ENCODE measurements around the gene AKT2.

The AKT2 gene

DNA sequence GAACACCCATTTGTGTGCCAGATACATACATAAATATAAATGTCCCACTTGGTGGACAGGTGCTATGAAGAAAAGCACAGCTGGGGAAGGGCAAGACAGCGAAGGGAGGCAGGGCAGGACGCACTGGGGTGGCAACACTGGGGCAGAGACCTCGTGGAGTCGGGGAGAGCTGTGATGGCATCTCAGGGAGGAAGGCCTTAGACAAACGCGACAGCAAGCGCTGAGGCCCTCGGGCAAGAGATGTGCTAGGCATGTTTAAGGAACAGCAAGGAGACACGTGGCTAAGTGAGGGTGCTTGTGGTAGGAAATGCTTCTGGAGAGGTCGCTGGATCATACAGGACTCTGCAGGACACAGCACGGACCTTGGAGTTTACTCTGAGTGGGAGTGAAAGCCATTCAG is 35.4 kb downstream of the AKT2 start:
- DNase-seq, result no peak

DNA sequence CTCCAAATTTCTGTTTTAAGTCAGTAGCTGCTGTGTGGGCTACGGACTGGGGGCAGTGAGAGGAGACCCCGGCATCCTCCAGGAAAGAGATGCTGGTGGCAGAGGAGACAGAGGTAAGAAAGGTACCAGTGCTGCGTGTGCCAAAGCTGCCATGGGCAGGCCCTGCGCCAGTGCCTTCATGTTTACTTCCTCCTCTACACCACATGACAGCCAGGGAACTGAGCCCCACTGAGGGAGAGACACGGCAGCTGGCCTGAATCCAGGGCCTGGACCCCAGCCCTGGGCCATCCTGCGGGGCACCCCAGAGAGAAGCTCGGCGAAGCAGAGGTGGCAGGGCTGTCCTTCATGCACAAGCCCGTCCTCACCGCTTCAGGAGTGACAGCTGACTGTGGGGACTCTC is 35.9 kb downstream of the AKT2 start:
- DNase-seq, result no peak

DNA sequence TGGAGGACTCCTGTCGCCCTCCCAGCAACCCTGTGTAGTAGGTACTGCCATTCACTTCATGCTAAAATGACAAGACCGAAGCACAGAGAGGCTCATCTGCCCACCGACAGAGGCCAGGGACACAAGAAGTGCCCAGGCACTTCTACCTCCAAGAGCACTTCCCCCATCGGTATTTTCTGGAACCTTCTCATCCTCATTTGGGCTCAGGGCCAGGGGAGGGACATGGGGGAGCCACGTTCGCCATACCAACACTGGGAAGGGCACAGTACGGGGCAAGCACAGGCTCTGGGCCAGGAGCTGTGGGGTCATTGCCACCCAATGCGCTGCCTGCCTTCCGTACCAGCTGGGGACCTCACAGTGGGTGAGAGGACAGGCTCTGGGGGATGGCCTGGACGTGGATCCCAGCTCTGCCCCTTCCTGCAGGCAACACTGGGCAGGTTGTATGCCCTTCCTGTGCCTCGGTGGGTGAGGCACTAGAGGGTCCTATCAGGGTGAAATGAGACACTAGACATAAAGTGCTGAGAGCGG is 37.3 kb downstream of the AKT2 start:
- DNase-seq, result no peak

DNA sequence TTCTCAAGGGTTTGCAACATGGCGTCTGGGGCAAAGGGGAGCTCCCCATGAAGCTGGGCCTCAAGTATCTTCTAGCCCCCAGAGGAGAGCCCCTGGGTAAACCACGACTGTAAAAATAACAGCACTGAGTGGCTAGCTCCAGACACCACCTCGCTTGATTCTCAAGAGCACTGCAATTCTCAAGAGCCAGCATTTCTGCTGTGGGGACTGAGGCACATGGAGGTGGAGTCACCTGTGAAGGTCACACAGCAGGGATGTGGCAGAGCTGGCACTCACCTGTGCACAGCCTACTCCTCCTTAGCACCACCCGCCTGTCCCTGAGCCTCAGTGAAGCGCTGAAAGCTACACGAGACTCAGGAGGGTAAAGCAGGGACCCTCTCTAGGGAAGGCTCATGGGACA is 38.0 kb downstream of the AKT2 start:
- no peak for DNase-seq

DNA sequence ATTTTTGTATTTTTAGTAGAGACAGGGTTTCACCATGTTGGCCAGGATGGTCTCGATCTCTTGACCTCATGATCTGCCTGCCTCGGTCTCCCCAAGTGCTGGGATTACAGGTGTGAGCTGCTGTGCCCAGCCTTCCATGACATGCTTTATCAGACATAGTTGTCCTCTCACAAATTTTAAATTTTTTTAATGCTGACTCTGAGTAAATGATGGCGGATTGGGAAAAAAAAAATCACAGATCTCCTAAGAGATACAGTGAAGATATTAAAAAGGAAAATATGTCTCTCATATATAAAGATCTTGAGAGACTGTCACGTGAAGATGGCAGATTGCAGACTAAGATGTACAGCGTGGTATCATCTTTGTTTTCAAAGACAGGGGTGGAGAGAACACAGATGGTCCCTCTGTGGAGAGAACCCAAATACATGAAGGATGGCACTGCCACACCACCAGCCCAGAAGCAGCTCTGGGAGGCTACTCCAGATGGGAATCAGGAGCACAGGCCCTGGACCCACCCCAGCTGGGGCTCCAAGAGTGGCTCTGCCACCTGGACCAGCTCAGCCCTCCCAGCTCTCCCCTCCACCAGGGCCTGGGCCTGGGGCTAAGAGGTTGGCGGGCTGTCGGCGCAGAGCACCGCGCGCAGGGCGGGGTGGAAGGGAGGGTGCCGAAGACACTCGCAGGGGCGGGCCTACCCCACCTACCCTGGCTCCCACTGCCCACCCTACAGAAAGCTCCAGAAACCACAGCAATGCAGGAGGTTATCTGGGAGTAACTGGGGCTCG is 38.7 kb downstream of the AKT2 start:
- no peak for DNase-seq

DNA sequence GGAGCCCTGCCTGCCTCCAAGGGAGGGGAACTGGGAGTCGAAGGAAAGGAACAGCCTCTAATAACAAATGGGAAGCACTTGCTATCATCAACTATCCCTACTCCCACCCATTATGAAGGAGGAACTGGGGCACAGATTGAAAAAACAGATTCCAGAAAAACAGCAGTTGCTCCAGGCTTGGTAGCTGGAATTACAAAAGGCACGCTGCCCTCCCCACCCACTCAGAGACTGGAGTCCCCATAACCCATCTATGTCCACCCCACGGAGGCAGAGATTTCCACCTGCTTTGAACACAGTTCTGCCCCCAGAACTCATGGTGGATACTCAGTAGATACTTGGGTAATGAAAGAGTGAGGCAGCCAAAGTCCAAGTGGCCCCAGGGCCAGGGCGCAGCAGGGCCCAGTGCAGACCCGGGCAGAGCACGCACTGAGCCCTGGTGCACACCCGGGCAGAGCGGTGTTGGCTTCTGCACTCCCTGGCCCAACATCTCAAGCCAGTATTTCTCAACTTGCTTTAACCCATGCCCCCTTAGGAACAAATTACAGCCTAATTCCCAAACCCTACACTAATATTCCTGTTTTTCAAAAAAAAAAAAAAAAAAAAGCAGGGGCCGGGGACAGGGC is 39.5 kb downstream of the AKT2 start:
- DNase-seq, result no peak

DNA sequence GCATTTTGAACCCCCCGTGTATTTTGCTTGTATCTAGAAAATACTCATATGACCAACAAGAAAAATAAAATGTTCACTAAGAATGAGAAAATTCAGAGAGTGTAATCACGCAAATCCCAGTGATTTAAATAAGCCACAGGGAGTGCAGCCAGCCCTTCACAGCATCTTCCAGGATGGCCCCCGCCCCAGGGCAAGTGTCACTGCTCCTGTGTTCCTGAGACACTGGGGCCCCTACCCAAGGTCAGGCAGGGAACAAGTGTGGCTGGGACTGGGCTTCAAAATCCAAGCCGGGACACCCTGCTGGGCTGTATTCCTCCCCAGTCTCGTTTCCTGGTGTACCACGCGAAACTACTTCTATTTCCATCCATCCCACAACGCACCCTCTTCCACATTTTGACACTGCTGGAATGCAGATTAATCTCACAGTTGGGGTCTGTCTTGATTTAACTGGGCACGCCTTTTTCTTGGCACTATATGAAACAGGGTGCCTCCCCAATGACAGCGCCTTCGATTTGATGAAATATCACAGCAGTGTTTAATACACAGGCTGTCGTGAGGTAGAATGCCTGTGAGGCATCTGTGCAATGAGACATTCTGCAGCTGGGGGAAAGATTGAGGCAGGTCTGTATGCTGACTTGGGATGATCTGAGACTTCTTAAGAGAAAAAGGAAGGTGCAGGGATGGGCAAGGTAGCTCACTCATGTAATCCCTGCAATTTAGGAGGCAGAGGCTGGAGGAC is 40.4 kb downstream of the AKT2 start:
- DNase-seq, result no peak

DNA sequence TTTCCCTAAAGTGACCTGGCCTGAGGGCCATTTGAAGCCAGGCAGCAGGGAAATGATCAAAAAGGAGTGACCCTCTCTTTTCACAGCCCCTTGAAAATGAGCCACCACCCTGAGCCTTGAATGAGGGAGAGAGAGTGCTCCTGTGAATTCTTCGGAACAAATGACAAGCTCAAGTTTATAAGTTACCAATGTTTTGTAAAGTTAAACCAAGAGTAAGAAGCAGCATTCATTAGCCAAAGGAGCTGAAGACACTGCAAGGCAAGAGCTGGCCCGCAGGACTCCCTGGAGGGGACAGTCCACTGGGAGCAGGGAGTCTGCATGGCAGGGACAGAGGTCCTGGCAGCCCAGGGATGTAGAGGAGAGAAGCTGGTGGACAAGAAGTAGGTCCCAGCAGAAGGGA is 42.0 kb downstream of the AKT2 start:
- DNase-seq, result no peak

DNA sequence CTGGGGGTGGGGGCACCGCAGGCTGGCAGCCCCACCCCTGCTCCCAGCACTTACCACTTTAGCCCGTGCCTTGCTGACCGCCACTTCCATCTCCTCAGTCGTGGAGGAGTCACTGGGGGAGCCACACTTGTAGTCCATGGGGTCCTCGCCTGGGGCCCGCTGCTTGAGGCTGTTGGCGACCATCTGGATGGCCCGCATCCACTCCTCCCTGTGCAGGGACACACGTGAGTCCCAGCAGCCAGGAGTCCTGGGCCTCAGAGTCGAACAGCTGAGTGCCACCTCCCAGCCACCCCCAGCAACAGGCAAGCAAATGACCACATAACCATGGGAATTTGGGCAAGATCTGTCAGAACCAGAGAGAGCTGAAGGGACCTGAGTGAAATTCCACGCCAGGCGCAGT is 42.7 kb downstream of the AKT2 start:
- DNase-seq, result no peak

DNA sequence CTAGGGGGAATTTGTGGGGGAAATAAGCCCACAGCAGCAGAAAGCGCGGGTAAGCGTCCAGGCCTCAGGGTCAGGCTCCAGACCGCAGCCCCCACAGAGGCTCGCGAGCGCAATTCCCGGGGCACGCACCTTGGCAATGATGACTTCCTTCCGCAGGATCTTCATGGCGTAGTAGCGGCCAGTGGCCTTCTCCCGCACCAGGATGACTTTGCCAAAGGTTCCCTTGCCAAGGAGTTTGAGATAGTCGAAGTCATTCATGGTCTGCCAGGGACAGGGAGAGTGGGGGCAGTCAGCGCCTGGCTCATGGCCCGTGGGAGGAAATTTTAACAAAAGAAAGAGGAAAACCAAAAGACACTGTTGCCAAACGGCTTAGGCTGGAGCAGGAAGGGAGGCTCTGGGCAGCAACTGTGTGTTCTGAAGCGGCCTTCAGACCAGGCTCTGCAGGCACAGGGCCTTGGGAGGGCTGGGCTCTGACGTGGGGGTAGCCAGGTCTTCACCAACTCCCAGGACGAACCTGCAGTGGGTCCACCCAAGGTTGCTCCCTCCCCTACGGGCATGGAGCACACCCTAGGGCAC is 43.2 kb downstream of the AKT2 start:
- no peak for DNase-seq

DNA sequence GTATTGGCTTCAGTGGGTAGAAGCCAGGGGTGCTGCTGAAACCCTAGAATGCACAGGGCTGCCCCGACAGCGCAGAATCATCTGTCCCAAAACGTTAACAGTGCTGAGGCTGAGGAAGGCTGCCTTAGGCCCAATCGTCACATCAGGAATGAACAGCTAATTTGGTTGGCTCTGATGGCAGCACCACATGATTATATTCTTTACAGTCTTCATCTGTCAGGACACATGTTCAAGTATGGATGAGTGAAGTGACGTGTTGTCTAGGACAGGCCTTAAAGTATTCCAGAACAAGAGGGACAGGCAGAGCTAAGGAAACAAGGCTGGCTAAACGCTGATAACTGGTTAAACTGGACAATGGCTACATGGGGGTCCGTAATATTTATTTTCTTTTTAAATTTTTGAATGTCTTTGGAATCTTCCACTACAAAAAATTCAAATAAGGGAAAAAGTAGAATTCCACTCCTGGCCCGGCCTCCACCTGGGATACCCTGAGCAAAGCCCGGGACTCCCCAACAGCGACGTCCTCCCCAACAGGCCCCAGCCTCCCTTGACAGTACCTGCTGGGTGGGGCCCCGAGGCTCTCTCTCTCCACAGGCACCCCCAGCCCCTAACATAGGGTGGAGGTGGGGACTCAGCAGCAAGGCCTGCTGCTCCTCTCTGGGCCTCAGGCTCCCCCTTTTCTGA is 43.9 kb downstream of the AKT2 start:
- DNase-seq, result no peak

DNA sequence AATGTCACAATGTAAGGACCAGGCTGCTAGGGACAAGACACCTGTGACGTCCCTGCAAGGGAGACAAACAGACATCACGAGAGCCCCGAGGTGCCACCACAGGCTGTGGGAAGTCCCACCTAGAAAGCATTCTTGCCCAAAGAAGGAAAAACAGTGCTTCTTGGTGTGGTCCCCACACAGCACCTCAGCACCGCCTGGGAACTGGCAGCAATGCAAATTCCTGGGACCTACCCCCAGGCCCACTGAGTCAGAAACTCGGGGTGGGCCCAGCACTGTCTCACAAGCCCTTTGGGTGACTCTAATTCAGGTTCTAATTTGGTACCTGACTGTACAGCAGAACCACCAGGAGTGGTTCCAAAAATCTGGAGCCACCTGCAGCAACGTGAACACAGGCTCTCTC is 44.8 kb downstream of the AKT2 start:
- no peak for DNase-seq

DNA sequence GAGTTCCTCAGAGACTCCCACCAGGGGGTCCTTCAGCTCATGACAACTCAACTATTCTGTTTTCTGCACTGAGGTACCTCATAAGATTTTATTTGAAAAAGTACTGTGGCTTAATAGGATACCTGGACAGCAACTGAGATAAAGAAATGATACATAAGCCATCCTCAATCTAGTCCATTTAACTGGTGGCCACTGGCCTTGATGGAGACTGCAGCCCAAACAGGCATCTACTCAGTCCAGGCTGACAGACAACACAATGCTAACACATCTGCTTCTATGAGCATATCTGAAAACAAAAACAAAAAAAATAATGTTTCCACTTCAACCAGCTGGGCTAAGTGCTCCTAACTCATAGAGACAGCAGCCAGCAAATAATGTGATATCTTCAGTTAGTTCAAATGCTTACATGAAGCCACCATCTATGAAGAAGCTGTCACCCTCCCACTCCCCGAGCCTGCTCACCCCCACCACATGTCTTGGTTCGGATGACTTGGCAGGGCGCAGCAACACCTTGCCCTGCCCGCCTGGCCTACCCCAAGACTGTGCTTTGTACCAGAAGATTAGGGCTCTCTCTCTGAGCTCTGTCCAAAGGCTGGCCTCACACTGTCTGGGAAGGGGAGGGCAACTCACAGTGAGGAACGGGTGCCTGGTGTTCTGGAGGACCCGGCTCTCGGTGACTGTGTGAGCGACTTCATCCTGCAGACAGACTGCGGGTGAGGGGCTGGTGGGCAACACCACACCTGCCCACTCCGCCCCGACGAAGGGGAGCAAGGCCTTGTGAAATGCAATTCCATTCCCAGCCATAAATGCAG is 45.5 kb downstream of the AKT2 start:
- no peak for DNase-seq

DNA sequence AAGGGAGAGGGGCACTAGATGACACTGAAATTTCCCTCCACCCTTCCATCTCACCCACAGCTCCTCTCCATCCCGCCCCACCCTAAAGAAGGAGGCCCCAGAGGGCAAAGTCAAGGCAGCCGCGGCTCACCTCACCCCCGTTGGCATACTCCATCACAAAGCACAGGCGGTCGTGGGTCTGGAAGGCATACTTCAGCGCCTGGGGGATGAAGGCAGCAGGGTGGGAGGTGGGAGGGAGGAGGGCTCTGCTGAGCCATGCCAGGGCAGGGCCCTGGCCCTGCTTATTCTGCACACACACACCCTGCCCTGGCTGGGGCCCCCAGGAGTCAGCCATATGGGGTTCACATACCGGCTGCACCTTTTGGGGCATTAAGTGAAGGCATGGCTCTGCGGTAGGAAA is 46.4 kb downstream of the AKT2 start:
- DNase-seq, result no peak

DNA sequence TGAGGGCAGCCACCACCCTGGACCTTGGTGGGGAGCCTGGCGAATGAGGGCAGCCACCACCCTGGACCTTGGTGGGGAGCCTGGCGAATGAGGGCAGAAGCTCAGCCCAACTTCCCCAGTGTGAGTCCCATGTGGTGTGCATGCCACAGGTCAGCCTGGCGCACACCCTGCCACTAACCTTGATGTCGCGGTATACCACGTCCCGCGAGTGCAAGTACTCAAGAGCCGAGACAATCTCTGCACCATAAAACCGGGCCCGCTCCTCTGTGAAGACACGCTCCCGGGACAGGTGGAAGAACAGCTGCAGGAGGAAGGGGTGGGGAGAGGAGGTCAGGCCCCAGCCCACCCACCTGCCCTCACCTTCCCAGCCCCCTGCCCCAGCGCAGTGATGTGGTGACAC is 47.4 kb downstream of the AKT2 start:
- no peak for DNase-seq

DNA sequence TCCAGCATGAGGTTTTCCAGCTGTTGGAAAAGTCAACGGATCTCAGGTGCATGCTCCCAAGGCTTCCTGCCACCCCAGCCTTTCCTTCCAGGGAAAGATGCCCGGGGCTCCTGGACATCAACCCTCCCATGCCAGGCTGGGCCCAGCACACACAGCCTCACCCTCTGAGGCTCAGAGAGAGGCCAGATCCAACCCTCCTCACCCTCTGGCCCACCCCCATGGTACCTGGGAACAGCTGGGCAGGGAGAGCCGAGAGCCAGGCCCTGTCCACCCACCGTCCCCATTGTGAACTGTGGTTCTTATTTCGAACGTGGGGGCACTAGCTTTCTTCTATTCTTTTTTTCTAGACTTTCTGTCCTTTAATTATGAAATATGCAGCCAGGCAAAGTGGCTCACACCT is 48.8 kb downstream of the AKT2 start:
- no peak for DNase-seq

DNA sequence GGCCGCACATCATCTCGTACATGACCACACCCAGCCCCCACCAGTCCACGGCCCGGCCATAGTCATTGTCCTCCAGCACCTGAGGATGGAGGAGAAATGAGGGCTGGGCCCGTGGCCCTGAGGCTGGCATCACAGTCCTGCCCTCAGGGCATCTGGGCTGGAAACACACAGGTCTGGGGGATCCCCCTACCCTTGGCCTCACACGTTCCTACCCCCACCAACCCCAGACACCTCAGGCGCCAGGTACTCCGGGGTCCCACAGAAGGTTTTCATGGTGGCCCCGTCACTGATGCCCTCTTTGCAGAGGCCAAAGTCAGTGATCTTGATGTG is 49.2 kb downstream of the AKT2 start:
- no peak for DNase-seq

DNA sequence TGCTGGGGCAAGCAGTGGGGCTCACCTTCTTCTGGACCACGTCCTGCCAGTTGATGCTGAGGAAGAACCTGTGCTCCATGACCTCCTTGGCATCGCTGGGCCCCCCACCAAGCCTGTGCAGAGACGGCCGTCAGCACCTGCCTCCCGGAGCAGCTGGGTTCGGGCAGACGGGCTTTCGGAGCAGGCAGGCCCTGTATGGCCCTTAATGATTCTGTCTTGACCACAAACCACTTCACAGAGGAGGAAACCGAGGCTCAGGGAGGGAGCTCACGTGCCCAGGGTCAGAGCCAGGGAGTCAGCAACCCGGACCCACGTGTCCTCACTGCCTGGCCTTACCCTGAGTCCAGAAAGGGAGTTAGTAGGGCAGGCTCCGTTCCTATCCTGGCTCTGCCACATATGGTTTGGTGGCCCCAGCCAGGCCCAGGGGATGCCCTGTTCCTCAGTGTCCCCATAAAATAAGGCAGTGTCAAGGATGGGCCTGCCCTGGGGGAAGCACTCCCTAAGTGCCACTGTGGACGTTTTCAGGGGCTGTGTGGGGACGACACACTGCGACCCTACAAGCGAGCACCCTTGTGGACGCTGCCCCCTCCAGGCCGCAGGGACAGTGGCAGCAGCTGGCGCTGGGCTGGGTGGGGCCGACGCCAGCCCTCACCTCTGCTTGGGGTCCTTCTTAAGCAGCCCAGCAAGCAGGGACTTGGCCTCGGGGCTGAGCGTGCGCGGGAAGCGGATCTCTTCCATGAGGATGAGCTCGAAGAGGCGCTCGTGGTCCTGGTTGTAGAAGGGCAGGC is 49.7 kb downstream of the AKT2 start:
- DNase-seq, result no peak

DNA sequence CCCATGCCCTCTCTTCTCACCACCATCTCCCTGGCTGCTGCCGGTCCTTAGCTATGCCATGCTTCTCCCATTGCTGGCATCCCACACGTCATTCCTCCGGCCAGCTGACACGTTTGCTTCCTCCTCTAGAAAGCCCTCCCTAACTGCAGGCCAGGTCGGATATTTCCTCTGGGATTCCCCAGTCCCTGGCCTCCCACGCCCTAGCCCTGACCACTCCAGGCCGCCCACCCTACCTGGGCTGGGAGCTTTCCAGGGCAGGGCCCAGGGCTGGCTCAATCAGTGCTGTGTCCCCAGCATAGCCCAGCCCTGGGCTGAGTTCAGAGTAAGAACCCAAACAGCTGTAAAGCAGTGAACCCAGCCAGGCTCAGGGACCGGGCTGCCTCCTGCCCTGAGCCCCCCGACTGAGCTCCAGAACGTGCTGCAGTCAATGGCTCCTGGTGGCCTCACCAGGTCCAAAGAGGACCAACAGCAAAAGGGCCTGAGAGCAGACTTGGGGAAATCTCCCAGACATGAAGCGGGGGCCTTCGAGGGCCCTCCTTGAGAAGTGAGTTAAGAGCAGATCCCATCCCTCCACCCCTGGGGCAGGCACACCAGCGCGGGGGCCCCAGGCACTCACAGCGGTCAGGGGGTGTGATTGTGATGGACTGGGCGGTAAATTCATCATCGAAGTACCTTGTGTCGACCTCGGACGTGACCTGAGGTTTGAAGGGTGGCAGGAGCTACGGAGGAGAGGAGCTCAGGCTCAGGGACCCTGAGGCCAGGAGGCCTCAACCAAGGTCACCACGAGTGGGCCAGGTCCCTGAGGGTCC is 50.5 kb downstream of the AKT2 start:
- no peak for DNase-seq

DNA sequence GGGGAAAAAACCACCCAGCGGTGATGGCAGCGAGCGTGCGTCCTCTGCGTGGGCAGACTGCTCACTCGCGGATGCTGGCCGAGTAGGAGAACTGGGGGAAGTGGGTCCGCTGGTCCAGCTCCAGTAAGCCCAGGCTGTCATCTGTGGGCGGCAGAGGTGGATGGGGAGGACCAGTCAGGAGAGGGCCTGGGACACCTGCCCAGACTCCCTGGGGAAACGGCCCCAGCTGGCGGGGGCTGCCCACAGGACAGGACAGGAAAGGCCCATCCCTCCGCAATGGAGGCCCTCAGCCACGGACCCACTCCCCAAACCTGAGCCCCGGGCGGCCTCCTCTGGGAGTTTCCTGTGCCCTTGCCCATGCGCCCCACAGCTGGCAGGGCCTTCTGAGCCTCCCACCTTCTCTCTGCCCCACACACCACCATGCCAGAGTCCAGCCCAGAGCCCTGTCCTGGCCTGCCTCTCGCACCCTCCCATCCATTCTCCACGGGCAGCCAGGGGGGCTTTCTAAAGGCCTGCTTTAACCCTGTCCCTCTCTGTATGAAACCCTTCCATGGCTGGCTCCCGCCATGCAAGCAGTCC is 51.2 kb downstream of the AKT2 start:
- no peak for DNase-seq

All from KG1 (cell line).